IgD-negative memory B cell (primary cell): ENCODE measurements around the gene ZYG11B. TPM values are rescaled to one million over a fixed set of nuclear protein-coding genes. Genes with fewer than 3 reads are reported as not detected.
A peak's percentile ranks its signal among the peaks of the same experiment; 100 is the strongest.
"Not testable (repeated sequence)": the region's sequence is repeated elsewhere in the genome, so short reads cannot be mapped to it uniquely, and the experiment has no call there.

Source experiments
- H3K27ac Mint-ChIP-seq, 3 donors: one replicate each; pipeline ENCODE4 v1.8.0; 2020 to 2022; ENCODE audit warnings: mild to moderate bottlenecking in 3 of 3, mixed read lengths in 3 of 3, moderate library complexity in 1 of 3
- H3K27me3 Mint-ChIP-seq: one replicate; pipeline ENCODE4 v1.8.0; 2021; ENCODE audit warnings: mixed read lengths
- H3K36me3 Mint-ChIP-seq: one replicate; pipeline ENCODE4 v1.8.0; 2020; ENCODE audit warnings: mild to moderate bottlenecking, mixed read lengths
- H3K4me1 Mint-ChIP-seq, 3 donors: one replicate each; pipeline ENCODE4 v1.8.0; 2020 to 2022; ENCODE audit warnings: mixed read lengths in 3 of 3, mild to moderate bottlenecking in 1 of 3
- H3K4me3 Mint-ChIP-seq, 4 donors: one replicate each; pipeline ENCODE4 v1.8.0; 2020 to 2022; ENCODE audit warnings: mild to moderate bottlenecking in 4 of 4, mixed read lengths in 4 of 4, moderate library complexity in 3 of 4
- H3K9me3 Mint-ChIP-seq, 3 donors: one replicate each; pipeline ENCODE4 v1.8.0; 2020 to 2021; ENCODE audit warnings: mixed read lengths in 3 of 3, mild to moderate bottlenecking in 1 of 3
- polyA plus RNA-seq: library from polyadenylated mRNA; unstranded; fragments of 300-500 nt; fragmentation: Illumina TruSeq; gene quantifications from one replicate; pipeline ENCODE4 v1.2.3, GENCODE V29; 2021

ZYG11B gene
- polyA plus RNA-seq, 1 donor from 2014 or later, result 11.8 TPM

GRCh38 chr1:52834798-52835197 is 108.5 kb downstream of the ZYG11B start:
- H3K4me1 Mint-ChIP-seq, result no peaks in the 10 kb centered on the region
- no peaks in the 10 kb centered on the region for H3K9me3 Mint-ChIP-seq
- no peak overlapping the region for H3K4me3 Mint-ChIP-seq
- H3K27ac Mint-ChIP-seq, result no peak overlapping the region
- peaks cover 2% of the 10 kb centered on the region for H3K36me3 Mint-ChIP-seq
- H3K27me3 Mint-ChIP-seq, result no peaks in the 10 kb centered on the region

GRCh38 chr1:52836035-52836434 is 109.8 kb downstream of the ZYG11B start:
- Mint-ChIP-seq H3K4me3 (no peak overlapping the region), H3K27ac (no peak overlapping the region), H3K9me3 (no peaks in the 10 kb centered on the region), H3K36me3 (no peaks in the 10 kb centered on the region), H3K27me3 (peaks cover 2% of the 10 kb centered on the region), H3K4me1 (no peaks in the 10 kb centered on the region)

- not testable (repeated sequence) for H3K9me3 Mint-ChIP-seq, H3K27ac Mint-ChIP-seq, H3K4me3 Mint-ChIP-seq, H3K36me3 Mint-ChIP-seq, H3K27me3 Mint-ChIP-seq, H3K4me1 Mint-ChIP-seq
Observed at GRCh38 chr1:52839175-52839574, 112.9 kb downstream of the ZYG11B start.

GRCh38 chr1:52842643-52843310 is 116.5 kb downstream of the ZYG11B start, which contains the start of gene ZYG11A:
TSS of gene ZYG11A (plus strand) at chr1:52842760. CDS start at chr1:52842884, 124 bp downstream.
- peak within 1 kb of the TSS; percentile 83 to 94 (median 88) for H3K4me3 Mint-ChIP-seq
- H3K36me3 Mint-ChIP-seq, result no peaks in the 10 kb centered on the region
- H3K4me1 Mint-ChIP-seq, result peaks cover 3 to 10% (median 5%) of the 10 kb centered on the region in 3 donors
- no peaks in the 10 kb centered on the region for H3K9me3 Mint-ChIP-seq
- peaks cover 10% of the 10 kb centered on the region for H3K27me3 Mint-ChIP-seq
- H3K27ac Mint-ChIP-seq, result peak within 1 kb of the TSS; percentile 60 to 89 (median 78)

DNA sequence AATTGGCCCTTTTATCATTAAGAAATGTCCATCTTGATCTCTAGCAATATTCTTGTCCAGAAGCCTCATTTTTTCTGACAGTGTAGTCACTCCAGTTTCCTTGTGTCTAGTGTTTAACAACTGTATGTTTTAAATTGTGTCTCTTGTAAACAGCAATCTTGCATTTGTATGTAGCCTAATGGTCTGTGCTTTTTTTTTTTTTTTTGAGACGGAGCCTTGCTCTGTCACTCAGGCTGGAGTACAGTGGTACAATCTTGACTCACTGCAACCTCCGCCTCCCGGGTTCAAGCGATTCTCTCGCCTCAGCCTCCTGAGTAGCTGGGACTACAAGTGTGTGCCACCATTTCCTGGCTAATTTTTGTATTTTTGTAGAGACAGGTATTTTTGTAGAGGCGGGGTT is 118.9 kb downstream of the ZYG11B start:
- not testable (repeated sequence) for H3K9me3 Mint-ChIP-seq, H3K27me3 Mint-ChIP-seq, H3K36me3 Mint-ChIP-seq
- H3K4me3 Mint-ChIP-seq, result peak overlapping the region in 1 of 4 donors; percentile 81
- peaks cover 3 to 10% (median 7%) of the 10 kb centered on the region in 3 donors for H3K4me1 Mint-ChIP-seq
- peak overlapping the region in 1 of 3 donors; percentile 0 for H3K27ac Mint-ChIP-seq

DNA sequence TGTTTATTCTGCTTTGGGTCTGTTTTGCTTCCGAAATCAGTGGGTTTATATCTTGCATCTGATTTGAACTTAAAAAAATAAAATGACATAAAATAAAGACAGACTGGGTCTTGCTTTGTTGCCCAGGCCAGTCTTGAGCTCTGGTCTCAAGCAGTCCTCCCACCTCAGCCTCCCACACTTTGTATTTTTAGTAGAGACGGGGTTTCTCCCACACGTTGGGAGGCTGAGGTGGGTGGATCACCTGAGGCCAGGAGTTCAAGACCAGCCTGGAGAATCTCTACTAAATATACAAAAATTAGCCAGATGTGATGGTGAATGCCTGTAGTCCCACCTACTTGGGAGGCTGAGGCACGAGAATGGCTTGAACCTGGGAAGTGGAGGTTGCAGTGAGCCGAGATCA is 122.2 kb downstream of the ZYG11B start:
- H3K9me3 Mint-ChIP-seq, result no peaks in the 10 kb centered on the region
- no peaks in the 10 kb centered on the region for H3K36me3 Mint-ChIP-seq
- H3K4me3 Mint-ChIP-seq, result peak overlapping the region in 1 of 4 donors; percentile 58
- H3K27ac Mint-ChIP-seq, result no peak overlapping the region
- H3K4me1 Mint-ChIP-seq, result peaks cover 0 to 10% (median 5%) of the 10 kb centered on the region in 3 donors
- H3K27me3 Mint-ChIP-seq, result peaks cover 6% of the 10 kb centered on the region

DNA sequence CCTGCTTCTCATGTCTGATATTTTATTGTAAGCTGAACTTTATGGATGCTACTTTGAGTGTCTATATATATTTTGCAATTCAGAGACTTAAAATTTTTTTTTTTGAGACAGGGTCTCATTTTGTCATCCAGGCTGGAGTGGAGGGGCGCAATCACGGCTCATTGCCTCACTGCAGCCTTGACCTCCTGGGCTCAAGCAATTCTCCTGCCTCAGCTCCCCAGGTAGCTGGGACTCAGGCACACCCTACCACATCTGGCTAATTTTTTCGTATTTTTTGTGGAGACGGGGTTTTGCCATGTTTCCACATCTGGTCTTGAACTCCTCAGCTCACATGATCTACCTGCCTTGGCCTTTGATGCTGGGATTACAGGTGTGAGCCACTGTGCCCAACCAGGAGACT is 124.7 kb downstream of the ZYG11B start:
- peak overlapping the region in 1 of 4 donors; percentile 48 for H3K4me3 Mint-ChIP-seq
- no peaks in the 10 kb centered on the region for H3K36me3 Mint-ChIP-seq
- no peaks in the 10 kb centered on the region for H3K9me3 Mint-ChIP-seq
- H3K27ac Mint-ChIP-seq, result peak overlapping the region in 1 of 3 donors; percentile 14
- H3K27me3 Mint-ChIP-seq, result peaks cover 2% of the 10 kb centered on the region
- H3K4me1 Mint-ChIP-seq, result peaks cover 0 to 2% (median 0%) of the 10 kb centered on the region in 3 donors

- H3K27me3 Mint-ChIP-seq, result peaks cover 2% of the 10 kb centered on the region
- no peak overlapping the region for H3K27ac Mint-ChIP-seq
- peaks cover 0 to 2% (median 0%) of the 10 kb centered on the region in 3 donors for H3K4me1 Mint-ChIP-seq
- H3K4me3 Mint-ChIP-seq, result no peak overlapping the region
- H3K9me3 Mint-ChIP-seq, result no peaks in the 10 kb centered on the region
- no peaks in the 10 kb centered on the region for H3K36me3 Mint-ChIP-seq
Observed at GRCh38 chr1:52852854-52853253, 126.6 kb downstream of the ZYG11B start.

GRCh38 chr1:52855584-52855983 is 129.3 kb downstream of the ZYG11B start:
- H3K4me3 Mint-ChIP-seq, result no peak overlapping the region
- peaks cover 0 to 5% (median 0%) of the 10 kb centered on the region in 3 donors for H3K4me1 Mint-ChIP-seq
- no peak overlapping the region for H3K27ac Mint-ChIP-seq
- peaks cover 2% of the 10 kb centered on the region for H3K27me3 Mint-ChIP-seq
- peaks cover 3% of the 10 kb centered on the region for H3K36me3 Mint-ChIP-seq
- no peaks in the 10 kb centered on the region for H3K9me3 Mint-ChIP-seq

GRCh38 chr1:52856026-52856425 is 129.8 kb downstream of the ZYG11B start:
- Mint-ChIP-seq H3K9me3 (no peaks in the 10 kb centered on the region), H3K27me3 (no peaks in the 10 kb centered on the region), H3K27ac (no peak overlapping the region), H3K4me1 (peaks cover 0 to 5% (median 0%) of the 10 kb centered on the region in 3 donors), H3K4me3 (no peak overlapping the region), H3K36me3 (peaks cover 3% of the 10 kb centered on the region)

DNA sequence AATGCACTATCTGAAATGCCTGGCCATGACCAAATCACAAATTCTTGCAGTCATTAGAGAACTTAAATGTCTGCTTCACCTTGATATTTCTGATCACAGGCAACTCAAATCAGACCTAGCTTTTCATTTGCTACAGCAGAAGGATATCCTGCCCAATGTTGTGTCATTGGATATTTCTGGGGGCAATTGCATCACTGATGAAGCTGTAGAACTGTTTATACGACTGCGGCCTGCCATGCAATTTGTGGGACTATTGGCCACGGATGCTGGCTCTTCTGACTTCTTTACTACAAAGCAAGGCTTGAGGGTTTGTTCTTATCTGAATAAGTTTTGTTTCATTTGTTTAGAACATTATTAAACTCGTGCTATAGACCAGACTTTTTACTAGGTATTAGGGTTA is 131.2 kb downstream of the ZYG11B start:
- no peaks in the 10 kb centered on the region for H3K9me3 Mint-ChIP-seq
- no peak overlapping the region for H3K4me3 Mint-ChIP-seq
- H3K27ac Mint-ChIP-seq, result no peak overlapping the region
- H3K27me3 Mint-ChIP-seq, result no peaks in the 10 kb centered on the region
- H3K36me3 Mint-ChIP-seq, result peaks cover 3% of the 10 kb centered on the region
- peaks cover 0 to 5% (median 0%) of the 10 kb centered on the region in 3 donors for H3K4me1 Mint-ChIP-seq

- Mint-ChIP-seq H3K4me1 (peaks cover 0 to 10% (median 5%) of the 10 kb centered on the region in 3 donors), H3K27me3 (no peaks in the 10 kb centered on the region), H3K4me3 (no peak overlapping the region), H3K36me3 (peaks cover 3% of the 10 kb centered on the region), H3K9me3 (no peaks in the 10 kb centered on the region), H3K27ac (no peak overlapping the region)
Observed at GRCh38 chr1:52862666-52863458, 136.6 kb downstream of the ZYG11B start.

DNA sequence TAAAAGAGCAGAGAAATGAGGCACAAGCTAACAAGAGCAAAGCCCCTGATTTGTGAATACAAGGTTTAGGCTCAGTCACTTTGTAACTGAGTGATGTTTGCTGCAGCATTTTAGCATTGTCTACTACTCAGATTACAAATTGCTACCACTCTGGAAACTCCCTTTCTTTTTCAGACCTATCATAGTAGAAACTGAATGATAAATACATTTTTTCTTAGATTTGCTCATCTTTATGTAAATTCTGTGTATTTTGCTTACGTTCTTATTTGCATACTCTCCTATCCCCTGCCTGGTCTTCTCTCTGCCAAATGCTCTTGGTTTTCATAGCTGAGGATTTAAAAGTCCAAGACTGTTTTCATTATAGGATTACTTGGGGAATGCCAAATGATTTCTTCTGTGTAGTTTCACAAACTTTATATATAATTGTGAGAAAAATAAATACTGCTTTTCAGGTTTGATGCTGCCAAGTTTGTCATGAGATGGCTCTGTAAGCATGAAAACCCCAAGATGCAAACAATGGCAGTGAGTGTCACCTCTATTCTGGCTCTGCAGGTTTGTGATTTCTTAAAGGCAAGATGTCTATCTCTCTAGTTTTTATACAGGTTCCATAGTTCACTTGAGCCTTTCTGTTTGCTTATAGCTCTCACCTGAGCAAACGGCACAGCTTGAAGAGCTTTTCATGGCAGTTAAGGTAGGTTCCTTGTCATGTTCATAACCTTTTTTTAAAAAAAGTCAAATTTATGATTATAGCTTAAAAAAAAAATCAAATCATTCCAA is 141.0 kb downstream of the ZYG11B start:
- no peaks in the 10 kb centered on the region for H3K36me3 Mint-ChIP-seq
- H3K27ac Mint-ChIP-seq, result peak overlapping the region in 2 of 3 donors; percentile 26 to 63
- H3K9me3 Mint-ChIP-seq, result no peaks in the 10 kb centered on the region
- no peaks in the 10 kb centered on the region for H3K27me3 Mint-ChIP-seq
- H3K4me3 Mint-ChIP-seq, result no peak overlapping the region
- H3K4me1 Mint-ChIP-seq, result peaks cover 0 to 5% (median 5%) of the 10 kb centered on the region in 3 donors

DNA sequence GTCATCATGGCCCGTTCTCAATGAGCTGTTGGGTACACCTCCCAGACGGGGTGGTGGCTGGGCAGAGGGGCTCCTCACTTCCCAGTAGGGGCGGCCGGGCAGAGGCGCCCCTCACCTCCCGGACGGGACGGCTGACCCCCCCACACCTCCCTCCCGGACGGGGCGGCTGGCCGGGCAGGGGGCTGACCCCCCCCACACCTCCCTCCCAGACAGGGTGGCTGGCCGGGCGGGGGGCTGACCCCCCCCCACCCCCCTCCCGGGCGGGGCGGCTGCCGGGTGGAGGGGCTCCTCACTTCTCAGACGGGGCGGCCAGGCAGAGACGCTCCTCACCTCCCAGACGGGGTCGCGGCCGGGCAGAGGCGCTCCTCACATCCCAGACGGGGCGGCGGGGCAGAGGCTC is 143.5 kb downstream of the ZYG11B start:
- not testable (repeated sequence) for H3K9me3 Mint-ChIP-seq, H3K27me3 Mint-ChIP-seq, H3K4me1 Mint-ChIP-seq, H3K27ac Mint-ChIP-seq, H3K36me3 Mint-ChIP-seq, H3K4me3 Mint-ChIP-seq

- no peaks in the 10 kb centered on the region for H3K27me3 Mint-ChIP-seq
- no peak overlapping the region for H3K27ac Mint-ChIP-seq
- H3K9me3 Mint-ChIP-seq, result no peaks in the 10 kb centered on the region
- no peaks in the 10 kb centered on the region for H3K4me1 Mint-ChIP-seq
- no peak overlapping the region for H3K4me3 Mint-ChIP-seq
- no peaks in the 10 kb centered on the region for H3K36me3 Mint-ChIP-seq
Observed at GRCh38 chr1:52876843-52877242, 150.6 kb downstream of the ZYG11B start.
